Vagina (tissue), 2 donors: ENCODE measurements around the gene ARHGAP42.

Experiments used
- POLR2A ChIP-seq, 2 donors: fragments of 450-650 bp; IDR thresholded peaks; one replicate each; pipeline ENCODE4 v1.6.1; 2017; ENCODE audit warnings: antibody characterized with exemption in 2 of 2, mild to moderate bottlenecking in 2 of 2, moderate library complexity in 2 of 2
- POLR2AphosphoS5 ChIP-seq, 2 donors: sonication (generic); formaldehyde crosslinking; IDR thresholded peaks; one replicate each; pipeline ENCODE4 v1.9.0; 2017; ENCODE audit warnings: antibody characterized with exemption in 2 of 2, mild to moderate bottlenecking in 2 of 2, low read depth in 1 of 2; ENCODE audit not compliant: insufficient read depth in 1 of 2
- TF ChIP-seq, protein P1 (sequence below), 3 experiments: fragments of 450-650 bp in 2 of 3; fragments of 200-600 bp in 1 of 3; sonication (generic) in 1 of 3; IDR thresholded peaks; one replicate each; pipeline ENCODE4 v1.5.1; 2017 to 2019; ENCODE audit warnings: antibody characterized with exemption in 3 of 3, mild to moderate bottlenecking in 2 of 3, moderate library complexity in 2 of 3

DNA sequence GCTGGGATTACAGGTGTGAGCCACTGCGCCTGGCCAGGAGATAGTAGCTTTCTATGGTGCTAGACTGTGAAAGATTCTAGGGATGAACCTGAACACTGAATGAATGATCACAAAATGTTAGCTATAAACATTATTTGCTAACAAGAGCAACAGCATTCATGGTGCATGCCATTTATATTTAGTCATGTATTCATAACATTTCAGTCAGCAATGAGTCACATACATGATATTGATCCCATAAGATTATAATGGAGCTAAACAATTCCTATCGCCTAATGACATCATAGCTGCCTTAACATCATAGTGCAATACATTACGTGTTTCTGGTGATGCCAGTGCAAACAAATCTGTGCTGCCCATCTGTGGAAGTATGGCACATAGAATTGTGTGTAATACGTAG is 164.1 kb downstream of the ARHGAP42 start:
- TF ChIP-seq POLR2A (IDR thresholded peaks at IDR 0.05): no peak
- TF ChIP-seq, protein P1, sequence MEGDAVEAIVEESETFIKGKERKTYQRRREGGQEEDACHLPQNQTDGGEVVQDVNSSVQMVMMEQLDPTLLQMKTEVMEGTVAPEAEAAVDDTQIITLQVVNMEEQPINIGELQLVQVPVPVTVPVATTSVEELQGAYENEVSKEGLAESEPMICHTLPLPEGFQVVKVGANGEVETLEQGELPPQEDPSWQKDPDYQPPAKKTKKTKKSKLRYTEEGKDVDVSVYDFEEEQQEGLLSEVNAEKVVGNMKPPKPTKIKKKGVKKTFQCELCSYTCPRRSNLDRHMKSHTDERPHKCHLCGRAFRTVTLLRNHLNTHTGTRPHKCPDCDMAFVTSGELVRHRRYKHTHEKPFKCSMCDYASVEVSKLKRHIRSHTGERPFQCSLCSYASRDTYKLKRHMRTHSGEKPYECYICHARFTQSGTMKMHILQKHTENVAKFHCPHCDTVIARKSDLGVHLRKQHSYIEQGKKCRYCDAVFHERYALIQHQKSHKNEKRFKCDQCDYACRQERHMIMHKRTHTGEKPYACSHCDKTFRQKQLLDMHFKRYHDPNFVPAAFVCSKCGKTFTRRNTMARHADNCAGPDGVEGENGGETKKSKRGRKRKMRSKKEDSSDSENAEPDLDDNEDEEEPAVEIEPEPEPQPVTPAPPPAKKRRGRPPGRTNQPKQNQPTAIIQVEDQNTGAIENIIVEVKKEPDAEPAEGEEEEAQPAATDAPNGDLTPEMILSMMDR (IDR thresholded peaks at IDR 0.05): no peak
- TF ChIP-seq POLR2AphosphoS5 (IDR thresholded peaks at IDR 0.05; ENCODE audit: insufficient read depth in 1 of 2, low read depth in 1 of 2): no peak
